Kidney epithelial cell (primary cell): ENCODE data around the gene KLK13. TPM values are rescaled to one million over a fixed set of nuclear protein-coding genes. Genes with fewer than 3 reads are reported as not detected.

Experiments used
- DNase-seq: peaks from one replicate; pipeline ENCODE4 v3.0.0-alpha.2; 2010; ENCODE audit warnings: low read depth
- H3K27me3 ChIP-seq: 2 replicates; pipeline ENCODE4 v1.6.0; 2011; ENCODE audit warnings: low read length; ENCODE audit not compliant: control insufficient read depth, insufficient read depth
- H3K36me3 ChIP-seq: 2 replicates; pipeline ENCODE4 v1.5.1; 2011; ENCODE audit warnings: low read length; ENCODE audit not compliant: control insufficient read depth, insufficient read depth
- H3K4me3 ChIP-seq: 2 replicates; pipeline ENCODE4 v1.5.1; 2011; ENCODE audit warnings: low read depth, mild to moderate bottlenecking, control low read depth, low read length
- total RNA-seq: library from RNA; depleted of rRNA; stranded (reverse); fragments of >200 nt; gene quantifications from 2 replicates; pipeline ENCODE4 v1.2.3, GENCODE V29; 2015
- TF ChIP-seq, protein P1 (sequence below): IDR thresholded peaks from 2 replicates; pipeline ENCODE4 v1.5.1; 2011; ENCODE audit warnings: mild to moderate bottlenecking, moderate library complexity, low read length, control low read depth, inconsistent platforms; ENCODE audit not compliant: insufficient read depth, poor library complexity, severe bottlenecking

KLK13 gene
- total RNA-seq, 1 donor from 2014 or later, result 0.08 TPM

DNA sequence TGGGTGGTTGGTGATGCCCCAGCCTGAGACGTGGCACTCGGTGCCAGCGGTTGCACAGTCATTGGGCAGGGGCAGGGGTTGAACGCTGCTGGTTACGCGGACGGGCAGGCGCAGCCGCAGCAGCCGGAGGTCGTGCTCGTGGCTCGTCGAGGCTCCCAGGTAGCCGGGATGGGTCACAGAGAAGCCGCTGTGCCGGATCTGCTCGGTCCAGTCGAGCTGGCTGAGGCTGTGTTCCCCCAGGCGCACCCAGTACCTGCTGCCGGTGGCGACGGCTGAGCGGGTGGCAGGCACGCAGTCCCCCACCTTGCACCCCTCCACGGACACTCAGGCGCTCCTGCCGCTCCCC, 33.0 kb downstream of the KLK13 start:
- TF ChIP-seq, protein P1, sequence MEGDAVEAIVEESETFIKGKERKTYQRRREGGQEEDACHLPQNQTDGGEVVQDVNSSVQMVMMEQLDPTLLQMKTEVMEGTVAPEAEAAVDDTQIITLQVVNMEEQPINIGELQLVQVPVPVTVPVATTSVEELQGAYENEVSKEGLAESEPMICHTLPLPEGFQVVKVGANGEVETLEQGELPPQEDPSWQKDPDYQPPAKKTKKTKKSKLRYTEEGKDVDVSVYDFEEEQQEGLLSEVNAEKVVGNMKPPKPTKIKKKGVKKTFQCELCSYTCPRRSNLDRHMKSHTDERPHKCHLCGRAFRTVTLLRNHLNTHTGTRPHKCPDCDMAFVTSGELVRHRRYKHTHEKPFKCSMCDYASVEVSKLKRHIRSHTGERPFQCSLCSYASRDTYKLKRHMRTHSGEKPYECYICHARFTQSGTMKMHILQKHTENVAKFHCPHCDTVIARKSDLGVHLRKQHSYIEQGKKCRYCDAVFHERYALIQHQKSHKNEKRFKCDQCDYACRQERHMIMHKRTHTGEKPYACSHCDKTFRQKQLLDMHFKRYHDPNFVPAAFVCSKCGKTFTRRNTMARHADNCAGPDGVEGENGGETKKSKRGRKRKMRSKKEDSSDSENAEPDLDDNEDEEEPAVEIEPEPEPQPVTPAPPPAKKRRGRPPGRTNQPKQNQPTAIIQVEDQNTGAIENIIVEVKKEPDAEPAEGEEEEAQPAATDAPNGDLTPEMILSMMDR, result no peak
- Histone ChIP-seq H3K4me3 (no peak overlapping the region), H3K27me3 (no peaks in the 10 kb centered on the region)

DNA sequence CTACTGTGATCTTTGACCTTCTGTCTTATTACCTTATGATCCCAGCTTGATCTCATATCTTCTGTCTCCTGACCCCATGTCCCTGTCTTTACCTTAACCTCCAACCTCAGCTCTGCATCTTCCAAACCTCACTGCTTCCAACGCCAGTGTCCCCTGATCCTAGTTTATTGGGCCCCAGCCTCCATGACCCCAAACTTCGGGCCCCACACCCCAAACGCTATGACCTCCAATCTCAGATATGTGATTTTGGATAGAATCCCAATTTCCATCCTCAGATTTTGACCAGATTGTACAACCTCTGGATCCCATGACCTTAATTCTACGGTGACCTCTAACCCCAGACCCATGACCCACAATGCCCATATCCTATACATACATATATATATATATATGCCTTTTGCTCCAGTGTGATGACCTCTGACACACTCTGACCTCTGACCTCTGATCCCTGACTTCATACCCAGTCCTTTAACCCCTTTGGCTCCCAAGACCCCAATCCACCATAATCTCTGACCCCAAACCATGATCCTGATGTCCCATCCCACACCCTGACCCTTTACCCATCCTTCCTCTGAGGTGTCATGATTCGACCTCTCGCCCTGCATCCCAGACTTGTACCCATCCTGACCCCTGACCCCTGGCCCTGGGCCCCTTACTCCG, 33.5 kb downstream of the KLK13 start:
- Histone ChIP-seq H3K4me3 (no peak overlapping the region), H3K27me3 (no peaks in the 10 kb centered on the region), H3K36me3 (no peaks in the 10 kb centered on the region)
- no peak for DNase-seq
- TF ChIP-seq, protein P1, result no peak

More for the DNA sequence above, 33.0 kb downstream of the KLK13 start:
- DNase-seq, result no peak
- H3K36me3 ChIP-seq, result no peaks in the 10 kb centered on the region

GRCh38 chr19:51030631-51031030, 34.3 kb downstream of the KLK13 start:
- H3K27me3 ChIP-seq, result no peaks in the 10 kb centered on the region
- TF ChIP-seq, protein P1, result no peak
- no peak overlapping the region for H3K4me3 ChIP-seq
- no peaks in the 10 kb centered on the region for H3K36me3 ChIP-seq
- DNase-seq, result no peak

DNA sequence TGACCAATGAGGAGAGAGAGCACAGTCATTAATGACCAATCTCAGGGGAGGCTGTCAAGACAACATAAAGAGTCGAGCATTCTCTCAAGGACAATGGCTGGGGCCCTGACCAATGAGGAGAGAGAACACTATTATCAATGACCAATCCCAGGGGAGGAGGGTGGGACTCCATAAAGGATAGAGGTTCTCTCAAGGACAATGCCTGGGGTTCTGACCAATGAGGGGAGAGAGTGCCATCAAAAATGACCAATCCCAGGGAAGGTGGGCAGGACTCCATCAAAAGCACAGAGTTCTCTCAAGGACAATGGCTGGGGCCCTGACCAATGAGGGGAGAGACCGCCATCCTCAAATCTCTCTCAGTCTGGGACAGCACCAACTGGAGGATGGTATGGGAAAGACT, 35.2 kb downstream of the KLK13 start:
- H3K27me3 ChIP-seq, result no peaks in the 10 kb centered on the region
- no peak overlapping the region for H3K4me3 ChIP-seq
- TF ChIP-seq, protein P1, result no peak
- no peaks in the 10 kb centered on the region for H3K36me3 ChIP-seq
- DNase-seq, result no peak

- TF ChIP-seq, protein P1, result no peak
- Histone ChIP-seq H3K36me3 (no peaks in the 10 kb centered on the region), H3K4me3 (no peak overlapping the region), H3K27me3 (peaks cover under 1% of the 10 kb centered on the region)
- DNase-seq, result no peak
Observed at GRCh38 chr19:51027873-51028272, 37.0 kb downstream of the KLK13 start.

DNA sequence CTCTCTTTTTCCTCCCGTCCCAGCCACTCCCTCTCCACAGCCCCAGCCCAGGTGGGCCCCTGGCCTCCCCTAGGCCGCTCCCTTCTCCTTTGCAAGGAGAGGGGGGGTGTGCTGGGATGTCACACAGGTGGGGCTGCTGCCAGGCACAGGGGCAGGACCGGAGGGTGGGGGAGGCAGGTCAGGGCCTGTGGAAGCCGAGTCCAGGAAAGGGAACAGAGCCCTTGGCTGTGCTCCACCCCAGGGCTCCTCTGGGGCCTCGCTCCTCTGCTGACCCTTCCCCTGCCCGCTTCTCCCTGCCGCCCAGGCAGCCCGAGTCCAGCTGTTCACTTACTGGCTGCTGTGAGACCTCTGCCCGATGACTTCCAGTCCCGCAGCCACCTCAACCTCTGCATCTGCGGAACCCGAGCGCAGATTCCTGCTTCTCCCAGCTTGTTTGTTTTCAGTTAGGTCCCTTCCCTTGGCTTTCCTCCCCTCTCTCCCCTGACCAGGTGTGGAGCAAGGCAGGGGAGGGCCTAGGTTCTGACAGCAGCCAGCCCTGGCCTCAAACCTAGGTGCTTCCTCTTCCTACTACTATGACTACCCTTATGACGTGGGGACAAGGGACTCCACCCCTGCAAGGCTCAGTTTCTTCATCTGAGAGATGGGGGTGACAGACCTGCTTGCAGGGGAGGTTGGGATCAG, 37.6 kb downstream of the KLK13 start:
- Histone ChIP-seq H3K4me3 (no peak overlapping the region), H3K27me3 (peaks cover 2% of the 10 kb centered on the region), H3K36me3 (no peaks in the 10 kb centered on the region)
- DNase-seq, result no peak
- TF ChIP-seq, protein P1, result no peak
